K562 (cell line): ENCODE data around the gene PRR11. TPM values are rescaled to one million over a fixed set of nuclear protein-coding genes. Genes with fewer than 3 reads are reported as not detected.

ENCODE experiments used
- BDP1 ChIP-seq: IDR thresholded peaks from 3 replicates; pipeline ENCODE4 v1.6.1; 2011; ENCODE audit not compliant: insufficient read length, insufficient read depth
- HDAC1 ChIP-seq, 2 experiments: fragments of 450-650 bp; IDR thresholded peaks; 2 replicates each; pipeline ENCODE4 v1.6.1; 2016 to 2017; ENCODE audit warnings: inconsistent platforms in 1 of 2, mild to moderate bottlenecking in 1 of 2, moderate library complexity in 1 of 2
- KAT2B ChIP-seq: IDR thresholded peaks from one replicate; pipeline ENCODE4 v1.6.1; 2012; ENCODE audit warnings: low read depth, mild to moderate bottlenecking, control low read depth, inconsistent platforms, low read length, moderate library complexity
- POLR3A ChIP-seq: IDR thresholded peaks from 2 replicates; pipeline ENCODE4 v1.6.1; 2011; ENCODE audit warnings: borderline replicate concordance, mild to moderate bottlenecking, moderate library complexity; ENCODE audit not compliant: insufficient read length, insufficient read depth; ENCODE audit errors: extremely low read depth
- TRIM28 ChIP-seq: fragments of 450-650 bp; IDR thresholded peaks from 2 replicates; pipeline ENCODE4 v1.6.1; 2017
- ZBTB7A ChIP-seq: IDR thresholded peaks from 2 replicates; pipeline ENCODE4 v1.6.1; 2011; ENCODE audit warnings: low read depth, mild to moderate bottlenecking, low read length, moderate library complexity, borderline replicate concordance; ENCODE audit not compliant: control insufficient read depth
- ZFP30 ChIP-seq: fragments of 250-450 bp; sonication (Bioruptor Pico); IDR thresholded peaks from 2 replicates; pipeline ENCODE4 v1.8.0; 2022; ENCODE audit warnings: moderate library complexity, mild to moderate bottlenecking, inconsistent platforms, borderline replicate concordance
- ZNF134 ChIP-seq: fragments of 250-450 bp; sonication (Bioruptor Pico); conservative IDR thresholded peaks from 2 replicates; pipeline ENCODE4 v1.4.0; 2020
- ZNF431 ChIP-seq: sonication (generic); formaldehyde crosslinking; IDR thresholded peaks from 2 replicates; pipeline ENCODE4 v1.8.0; 2022; ENCODE audit warnings: mild to moderate bottlenecking, missing genetic modification reagents
- polyA plus RNA-seq, 8 experiments: library from polyadenylated mRNA; depleted of rRNA in 4 of 8; stranded (reverse) in 5 of 8; unstranded in 3 of 8; fragments of >200 nt; fragmentation: Nextera tagmentation in 2 of 8; fragmentation: Illumina TruSeq in 1 of 8; extraction: Ambion mirVana in 2 of 8; extraction: Trizol in 1 of 8; gene quantifications; 2 replicates each; pipeline versions ENCODE4 v1.2.1 to v1.2.3, GENCODE V29; 2011 to 2014; ENCODE audit warnings: inconsistent platforms in 1 of 8, missing spikeins in 1 of 8
- total RNA-seq, 7 experiments: library from RNA; depleted of rRNA in 6 of 7; stranded (reverse); fragments of >200 nt in 6 of 7; fragmentation: Illumina TruSeq in 2 of 7; extraction: Trizol in 2 of 7; gene quantifications; 2 replicates each; pipeline versions ENCODE4 v1.2.1 to v1.2.3, GENCODE V29; 2011 to 2021; ENCODE audit warnings: low replicate concordance in 1 of 7
- TF ChIP-seq, protein P1 (sequence below): fragments of 200-600 bp; sonication (generic); IDR thresholded peaks from one replicate; pipeline ENCODE4 v1.6.1; 2012; ENCODE audit warnings: mild to moderate bottlenecking, low read depth, low read length, inconsistent platforms
- TF ChIP-seq, protein P2 (sequence below): sonication (generic); formaldehyde crosslinking; IDR thresholded peaks from 2 replicates; pipeline ENCODE4 v1.8.1; 2022; ENCODE audit warnings: missing genetic modification reagents
- TF ChIP-seq, protein P3 (sequence below): fragments of 450-650 bp; IDR thresholded peaks from 2 replicates; pipeline ENCODE4 v1.6.1; 2016; ENCODE audit warnings: antibody characterized with exemption

Gene PRR11
- total and polyA plus RNA-seq, 9 of the 15 experiments (the other 6 are each of a cell fraction or from before 2014, with no cell fraction given), result 13.3 to 75.2 (median 46.4) TPM

DNA sequence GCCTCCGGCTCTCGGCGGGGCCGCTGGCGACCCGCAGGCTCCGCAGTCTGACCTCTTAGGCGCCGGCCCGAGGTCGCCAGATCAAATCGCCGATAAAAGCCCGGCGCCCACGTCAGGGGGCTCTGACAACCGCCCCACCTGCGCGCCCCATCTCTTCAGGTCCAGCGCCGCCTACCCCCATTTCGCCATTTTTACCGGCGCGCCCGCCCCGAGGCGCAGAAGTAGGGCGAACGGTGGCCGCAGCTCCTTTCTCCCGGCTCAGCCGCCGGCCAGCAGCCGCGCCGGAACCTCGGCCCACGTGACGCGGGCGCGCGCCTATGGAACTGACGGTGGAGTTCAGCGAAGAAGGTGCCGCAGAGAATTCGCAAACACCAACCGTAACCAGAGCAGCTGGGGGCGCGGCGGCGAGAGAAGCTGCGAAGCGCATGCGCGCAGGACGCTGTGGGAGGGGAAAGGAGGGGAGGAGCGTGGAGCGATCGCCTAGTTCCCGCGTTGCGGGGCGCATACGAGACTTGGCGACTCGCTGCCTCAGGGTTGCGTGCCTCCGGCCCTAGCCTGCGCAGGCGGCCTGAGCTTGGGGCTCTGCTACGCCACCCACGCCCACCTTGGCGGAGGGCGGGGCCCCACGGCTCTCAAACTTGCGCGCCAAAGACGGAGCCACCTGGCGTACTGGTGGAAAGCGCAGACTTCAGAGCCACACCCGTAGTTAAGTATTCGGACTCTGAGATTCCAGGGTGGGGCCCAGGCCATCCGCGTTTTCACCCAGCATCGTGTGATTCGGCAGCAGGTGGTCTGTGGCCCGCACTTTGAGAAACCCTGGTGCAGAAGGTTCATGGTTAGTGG, 48.9 kb upstream of the PRR11 start, which contains the start of gene TRIM37 (continued):
- TF ChIP-seq, protein P1, sequence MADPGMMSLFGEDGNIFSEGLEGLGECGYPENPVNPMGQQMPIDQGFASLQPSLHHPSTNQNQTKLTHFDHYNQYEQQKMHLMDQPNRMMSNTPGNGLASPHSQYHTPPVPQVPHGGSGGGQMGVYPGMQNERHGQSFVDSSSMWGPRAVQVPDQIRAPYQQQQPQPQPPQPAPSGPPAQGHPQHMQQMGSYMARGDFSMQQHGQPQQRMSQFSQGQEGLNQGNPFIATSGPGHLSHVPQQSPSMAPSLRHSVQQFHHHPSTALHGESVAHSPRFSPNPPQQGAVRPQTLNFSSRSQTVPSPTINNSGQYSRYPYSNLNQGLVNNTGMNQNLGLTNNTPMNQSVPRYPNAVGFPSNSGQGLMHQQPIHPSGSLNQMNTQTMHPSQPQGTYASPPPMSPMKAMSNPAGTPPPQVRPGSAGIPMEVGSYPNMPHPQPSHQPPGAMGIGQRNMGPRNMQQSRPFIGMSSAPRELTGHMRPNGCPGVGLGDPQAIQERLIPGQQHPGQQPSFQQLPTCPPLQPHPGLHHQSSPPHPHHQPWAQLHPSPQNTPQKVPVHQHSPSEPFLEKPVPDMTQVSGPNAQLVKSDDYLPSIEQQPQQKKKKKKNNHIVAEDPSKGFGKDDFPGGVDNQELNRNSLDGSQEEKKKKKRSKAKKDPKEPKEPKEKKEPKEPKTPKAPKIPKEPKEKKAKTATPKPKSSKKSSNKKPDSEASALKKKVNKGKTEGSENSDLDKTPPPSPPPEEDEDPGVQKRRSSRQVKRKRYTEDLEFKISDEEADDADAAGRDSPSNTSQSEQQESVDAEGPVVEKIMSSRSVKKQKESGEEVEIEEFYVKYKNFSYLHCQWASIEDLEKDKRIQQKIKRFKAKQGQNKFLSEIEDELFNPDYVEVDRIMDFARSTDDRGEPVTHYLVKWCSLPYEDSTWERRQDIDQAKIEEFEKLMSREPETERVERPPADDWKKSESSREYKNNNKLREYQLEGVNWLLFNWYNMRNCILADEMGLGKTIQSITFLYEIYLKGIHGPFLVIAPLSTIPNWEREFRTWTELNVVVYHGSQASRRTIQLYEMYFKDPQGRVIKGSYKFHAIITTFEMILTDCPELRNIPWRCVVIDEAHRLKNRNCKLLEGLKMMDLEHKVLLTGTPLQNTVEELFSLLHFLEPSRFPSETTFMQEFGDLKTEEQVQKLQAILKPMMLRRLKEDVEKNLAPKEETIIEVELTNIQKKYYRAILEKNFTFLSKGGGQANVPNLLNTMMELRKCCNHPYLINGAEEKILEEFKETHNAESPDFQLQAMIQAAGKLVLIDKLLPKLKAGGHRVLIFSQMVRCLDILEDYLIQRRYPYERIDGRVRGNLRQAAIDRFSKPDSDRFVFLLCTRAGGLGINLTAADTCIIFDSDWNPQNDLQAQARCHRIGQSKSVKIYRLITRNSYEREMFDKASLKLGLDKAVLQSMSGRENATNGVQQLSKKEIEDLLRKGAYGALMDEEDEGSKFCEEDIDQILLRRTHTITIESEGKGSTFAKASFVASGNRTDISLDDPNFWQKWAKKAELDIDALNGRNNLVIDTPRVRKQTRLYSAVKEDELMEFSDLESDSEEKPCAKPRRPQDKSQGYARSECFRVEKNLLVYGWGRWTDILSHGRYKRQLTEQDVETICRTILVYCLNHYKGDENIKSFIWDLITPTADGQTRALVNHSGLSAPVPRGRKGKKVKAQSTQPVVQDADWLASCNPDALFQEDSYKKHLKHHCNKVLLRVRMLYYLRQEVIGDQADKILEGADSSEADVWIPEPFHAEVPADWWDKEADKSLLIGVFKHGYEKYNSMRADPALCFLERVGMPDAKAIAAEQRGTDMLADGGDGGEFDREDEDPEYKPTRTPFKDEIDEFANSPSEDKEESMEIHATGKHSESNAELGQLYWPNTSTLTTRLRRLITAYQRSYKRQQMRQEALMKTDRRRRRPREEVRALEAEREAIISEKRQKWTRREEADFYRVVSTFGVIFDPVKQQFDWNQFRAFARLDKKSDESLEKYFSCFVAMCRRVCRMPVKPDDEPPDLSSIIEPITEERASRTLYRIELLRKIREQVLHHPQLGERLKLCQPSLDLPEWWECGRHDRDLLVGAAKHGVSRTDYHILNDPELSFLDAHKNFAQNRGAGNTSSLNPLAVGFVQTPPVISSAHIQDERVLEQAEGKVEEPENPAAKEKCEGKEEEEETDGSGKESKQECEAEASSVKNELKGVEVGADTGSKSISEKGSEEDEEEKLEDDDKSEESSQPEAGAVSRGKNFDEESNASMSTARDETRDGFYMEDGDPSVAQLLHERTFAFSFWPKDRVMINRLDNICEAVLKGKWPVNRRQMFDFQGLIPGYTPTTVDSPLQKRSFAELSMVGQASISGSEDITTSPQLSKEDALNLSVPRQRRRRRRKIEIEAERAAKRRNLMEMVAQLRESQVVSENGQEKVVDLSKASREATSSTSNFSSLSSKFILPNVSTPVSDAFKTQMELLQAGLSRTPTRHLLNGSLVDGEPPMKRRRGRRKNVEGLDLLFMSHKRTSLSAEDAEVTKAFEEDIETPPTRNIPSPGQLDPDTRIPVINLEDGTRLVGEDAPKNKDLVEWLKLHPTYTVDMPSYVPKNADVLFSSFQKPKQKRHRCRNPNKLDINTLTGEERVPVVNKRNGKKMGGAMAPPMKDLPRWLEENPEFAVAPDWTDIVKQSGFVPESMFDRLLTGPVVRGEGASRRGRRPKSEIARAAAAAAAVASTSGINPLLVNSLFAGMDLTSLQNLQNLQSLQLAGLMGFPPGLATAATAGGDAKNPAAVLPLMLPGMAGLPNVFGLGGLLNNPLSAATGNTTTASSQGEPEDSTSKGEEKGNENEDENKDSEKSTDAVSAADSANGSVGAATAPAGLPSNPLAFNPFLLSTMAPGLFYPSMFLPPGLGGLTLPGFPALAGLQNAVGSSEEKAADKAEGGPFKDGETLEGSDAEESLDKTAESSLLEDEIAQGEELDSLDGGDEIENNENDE, result peak; percentile 44
- peak; percentile 41; the same call in 1 of the 2 replicates for TF ChIP-seq ZBTB7A
- TF ChIP-seq POLR3A, result no peak
- TF ChIP-seq ZFP30 (CRISPR knock-in tag), result no peak
- no peak for TF ChIP-seq ZNF134 (CRISPR knock-in tag)
- TF ChIP-seq HDAC1 (IDR thresholded peaks at IDR 0.05), result peak in 1 of 2 experiments; percentile 66; a peak in 3 of 4 replicates
- TF ChIP-seq, protein P2, sequence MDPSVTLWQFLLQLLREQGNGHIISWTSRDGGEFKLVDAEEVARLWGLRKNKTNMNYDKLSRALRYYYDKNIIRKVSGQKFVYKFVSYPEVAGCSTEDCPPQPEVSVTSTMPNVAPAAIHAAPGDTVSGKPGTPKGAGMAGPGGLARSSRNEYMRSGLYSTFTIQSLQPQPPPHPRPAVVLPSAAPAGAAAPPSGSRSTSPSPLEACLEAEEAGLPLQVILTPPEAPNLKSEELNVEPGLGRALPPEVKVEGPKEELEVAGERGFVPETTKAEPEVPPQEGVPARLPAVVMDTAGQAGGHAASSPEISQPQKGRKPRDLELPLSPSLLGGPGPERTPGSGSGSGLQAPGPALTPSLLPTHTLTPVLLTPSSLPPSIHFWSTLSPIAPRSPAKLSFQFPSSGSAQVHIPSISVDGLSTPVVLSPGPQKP (CRISPR knock-in tag), result no peak
- TF ChIP-seq ZNF431 (CRISPR knock-in tag), result peak; percentile 46; the same call in 1 of the 2 replicates
- no peak for TF ChIP-seq BDP1
- no peak for TF ChIP-seq TRIM28
- no peak for TF ChIP-seq KAT2B
- TF ChIP-seq, protein P3, sequence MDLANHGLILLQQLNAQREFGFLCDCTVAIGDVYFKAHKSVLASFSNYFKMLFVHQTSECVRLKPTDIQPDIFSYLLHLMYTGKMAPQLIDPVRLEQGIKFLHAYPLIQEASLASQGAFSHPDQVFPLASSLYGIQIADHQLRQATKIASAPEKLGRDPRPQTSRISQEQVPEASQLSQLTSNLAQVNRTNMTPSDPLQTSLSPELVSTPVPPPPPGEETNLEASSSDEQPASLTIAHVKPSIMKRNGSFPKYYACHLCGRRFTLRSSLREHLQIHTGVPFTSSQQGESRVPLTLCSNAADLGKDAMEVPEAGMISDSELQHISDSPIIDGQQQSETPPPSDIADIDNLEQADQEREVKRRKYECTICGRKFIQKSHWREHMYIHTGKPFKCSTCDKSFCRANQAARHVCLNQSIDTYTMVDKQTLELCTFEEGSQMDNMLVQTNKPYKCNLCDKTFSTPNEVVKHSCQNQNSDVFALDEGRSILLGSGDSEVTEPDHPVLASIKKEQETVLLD, result peak; percentile 98
